Choroid plexus epithelial cell (primary cell): ENCODE measurements around the gene ILKAP.

Experiments used
- DNase-seq: peaks from one replicate; pipeline ENCODE4 v3.0.0-alpha.2; 2010; ENCODE audit warnings: low read depth
- H3K4me3 ChIP-seq: 2 replicates; pipeline ENCODE4 v1.5.1; 2011; ENCODE audit warnings: low read depth, mild to moderate bottlenecking, control low read depth, low read length, moderate library complexity
- CTCF ChIP-seq: conservative IDR thresholded peaks from 2 replicates; pipeline ENCODE4 v1.5.1; 2011; ENCODE audit warnings: low read depth, mild to moderate bottlenecking, control low read depth, inconsistent platforms, low read length, moderate library complexity

ILKAP gene

GRCh38 chr2:238220274-238220891, 16.9 kb upstream of the ILKAP start:
- DNase-seq, result no peak
- H3K4me3 ChIP-seq, result no peak overlapping the region

GRCh38 chr2:238216651-238217184, 13.2 kb upstream of the ILKAP start:
- TF ChIP-seq CTCF, result no peak
- no peak overlapping the region for H3K4me3 ChIP-seq
- DNase-seq, result no peak

More at GRCh38 chr2:238220274-238220891, 16.9 kb upstream of the ILKAP start:
- no peak for TF ChIP-seq CTCF

GRCh38 chr2:238207006-238207405, 3.5 kb upstream of the ILKAP start:
- no peak for TF ChIP-seq CTCF
- no peak overlapping the region for H3K4me3 ChIP-seq
- DNase-seq, result no peak

GRCh38 chr2:238203973-238204683, 633 bp upstream of the ILKAP start:
- H3K4me3 ChIP-seq, result peak overlapping the region; percentile 75
- TF ChIP-seq CTCF, result no peak
- DNase-seq, result no peak

GRCh38 chr2:238202326-238203093, 985 bp downstream of the ILKAP start:
- no peak for TF ChIP-seq CTCF
- peak overlapping the region; percentile 75 for H3K4me3 ChIP-seq
- peak; percentile 45 for DNase-seq

GRCh38 chr2:238190445-238190844, 13.1 kb downstream of the ILKAP start:
- no peak for TF ChIP-seq CTCF
- H3K4me3 ChIP-seq, result no peak overlapping the region
- DNase-seq, result no peak
